ENCODE measurements around the gene AMIGO3.

The AMIGO3 gene

DNA sequence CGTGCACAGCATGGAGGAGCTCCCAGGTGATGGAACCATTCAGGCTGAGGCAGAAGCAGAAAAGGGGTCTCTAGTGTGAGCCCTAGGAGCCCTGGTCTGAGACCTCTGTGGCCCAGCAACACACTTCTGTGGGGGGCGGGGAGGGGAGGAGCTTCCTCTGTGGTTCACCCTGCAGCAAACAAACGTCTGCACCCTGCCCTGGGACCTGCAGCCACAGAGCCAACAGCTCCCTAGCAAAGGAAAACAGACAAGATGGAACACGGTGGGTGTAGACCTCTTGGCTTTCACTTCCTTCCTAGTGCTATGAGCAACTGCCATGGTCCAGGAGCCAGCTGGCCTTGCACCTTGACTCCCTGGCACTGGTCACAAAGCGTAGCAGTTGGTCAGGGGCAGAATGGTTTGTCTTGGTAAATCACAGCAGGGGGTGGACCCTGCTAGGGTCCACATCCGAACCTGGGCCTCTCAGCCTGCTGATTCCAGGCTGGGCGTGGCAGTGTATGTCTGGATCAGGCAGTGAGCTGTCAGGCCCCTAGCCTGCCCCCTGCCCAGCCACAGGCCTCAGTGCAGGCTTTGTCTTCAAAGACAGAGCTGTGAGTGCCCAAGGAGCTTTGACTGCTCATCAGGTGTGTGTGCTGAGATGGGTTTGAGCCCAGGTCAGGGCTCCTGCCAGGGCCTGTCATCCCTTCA lies 6.7 kb downstream of the AMIGO3 start:
- no peak for DNase-seq (ENCODE audit: low spot score)
- peak overlapping the region; percentile 33 for H3K27ac ChIP-seq
- ChIA-PET POLR2A (ENCODE audit: low non-redundant PET) (no interaction called here), CTCF (no interaction called here)
- TF ChIP-seq, protein P1, sequence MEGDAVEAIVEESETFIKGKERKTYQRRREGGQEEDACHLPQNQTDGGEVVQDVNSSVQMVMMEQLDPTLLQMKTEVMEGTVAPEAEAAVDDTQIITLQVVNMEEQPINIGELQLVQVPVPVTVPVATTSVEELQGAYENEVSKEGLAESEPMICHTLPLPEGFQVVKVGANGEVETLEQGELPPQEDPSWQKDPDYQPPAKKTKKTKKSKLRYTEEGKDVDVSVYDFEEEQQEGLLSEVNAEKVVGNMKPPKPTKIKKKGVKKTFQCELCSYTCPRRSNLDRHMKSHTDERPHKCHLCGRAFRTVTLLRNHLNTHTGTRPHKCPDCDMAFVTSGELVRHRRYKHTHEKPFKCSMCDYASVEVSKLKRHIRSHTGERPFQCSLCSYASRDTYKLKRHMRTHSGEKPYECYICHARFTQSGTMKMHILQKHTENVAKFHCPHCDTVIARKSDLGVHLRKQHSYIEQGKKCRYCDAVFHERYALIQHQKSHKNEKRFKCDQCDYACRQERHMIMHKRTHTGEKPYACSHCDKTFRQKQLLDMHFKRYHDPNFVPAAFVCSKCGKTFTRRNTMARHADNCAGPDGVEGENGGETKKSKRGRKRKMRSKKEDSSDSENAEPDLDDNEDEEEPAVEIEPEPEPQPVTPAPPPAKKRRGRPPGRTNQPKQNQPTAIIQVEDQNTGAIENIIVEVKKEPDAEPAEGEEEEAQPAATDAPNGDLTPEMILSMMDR (conservative IDR thresholded peaks at IDR 0.05; ENCODE audit: low read depth): no peak

DNA sequence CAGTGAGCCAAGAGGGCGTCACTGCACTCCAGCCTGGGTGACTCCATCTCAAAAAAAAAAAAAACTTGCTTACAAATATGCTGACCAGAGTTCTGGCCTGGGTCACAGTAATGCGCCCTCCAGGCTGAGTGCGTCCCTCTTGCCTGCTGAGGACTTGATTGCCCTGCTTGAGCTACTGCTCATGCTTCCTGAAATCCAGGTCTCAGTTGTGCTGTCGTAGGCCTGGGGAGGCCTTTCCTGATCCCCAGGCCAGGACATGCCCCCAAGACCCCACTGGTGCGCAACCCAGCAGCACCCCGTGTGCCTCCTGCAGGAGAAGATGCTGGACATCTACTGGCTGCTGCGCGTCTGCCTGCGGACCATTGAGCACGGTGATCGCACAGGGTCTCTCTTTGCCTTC lies 7.3 kb downstream of the AMIGO3 start:
- ChIA-PET POLR2A (ENCODE audit: low non-redundant PET) (no interaction called here), CTCF (no interaction called here)
- TF ChIP-seq, protein P1 (conservative IDR thresholded peaks at IDR 0.05; ENCODE audit: low read depth): no peak

DNA sequence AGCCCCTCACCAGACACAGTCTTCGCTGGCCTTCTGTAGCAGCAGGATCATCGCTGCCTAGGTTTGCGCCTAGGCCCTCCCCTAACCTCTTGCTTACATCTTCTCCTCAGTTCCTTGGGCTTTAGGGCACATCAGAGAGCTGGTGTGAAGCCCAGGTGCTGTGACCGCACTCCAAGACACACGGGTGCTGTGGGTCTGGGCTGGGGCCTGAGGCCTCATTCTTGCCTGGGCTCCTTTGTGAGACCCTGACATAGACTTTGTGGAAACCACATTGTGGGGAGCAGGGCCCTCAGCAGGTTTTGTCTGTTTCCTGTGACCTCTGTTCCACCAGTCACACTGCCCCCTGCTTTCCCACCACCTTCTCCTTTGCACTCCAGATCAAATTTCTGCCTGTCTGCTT lies 8.0 kb downstream of the AMIGO3 start:
- peak overlapping the region; percentile 33; the same call in 1 of the 2 replicates for H3K27ac ChIP-seq
- TF ChIP-seq, protein P1 (conservative IDR thresholded peaks at IDR 0.05; ENCODE audit: low read depth): no peak
- CTCF ChIA-PET: no interaction called here

More for the DNA sequence above, 7.3 kb downstream of the AMIGO3 start:
- H3K27ac ChIP-seq: peak overlapping the region; percentile 33
- no peak for DNase-seq (ENCODE audit: low spot score)

DNA sequence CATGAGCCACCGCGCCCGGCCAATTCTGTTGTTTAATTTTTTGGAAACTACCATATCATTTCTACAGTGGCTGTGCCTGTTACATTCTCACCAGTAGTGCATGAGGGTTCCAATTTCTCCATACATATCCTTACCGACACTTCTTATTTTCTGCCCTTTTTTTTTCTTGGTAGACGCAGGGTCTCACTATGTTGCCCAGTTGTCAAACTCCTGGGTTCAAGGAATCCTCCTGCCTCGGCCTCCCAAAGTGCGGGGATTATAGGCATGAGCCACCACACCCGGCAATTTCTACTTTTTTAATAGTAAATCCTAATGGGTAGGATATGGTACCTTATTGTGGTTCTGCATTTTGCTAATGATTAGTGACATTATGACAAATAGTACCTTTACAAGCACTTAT lies 9.6 kb downstream of the AMIGO3 start:
- POLR2A ChIA-PET (ENCODE audit: low non-redundant PET): no interaction called here
- TF ChIP-seq, protein P1 (conservative IDR thresholded peaks at IDR 0.05; ENCODE audit: low read depth): no peak

More for the DNA sequence above, 8.0 kb downstream of the AMIGO3 start:
- no peak for DNase-seq (ENCODE audit: low spot score)
- POLR2A ChIA-PET (ENCODE audit: low non-redundant PET): no interaction called here

DNA sequence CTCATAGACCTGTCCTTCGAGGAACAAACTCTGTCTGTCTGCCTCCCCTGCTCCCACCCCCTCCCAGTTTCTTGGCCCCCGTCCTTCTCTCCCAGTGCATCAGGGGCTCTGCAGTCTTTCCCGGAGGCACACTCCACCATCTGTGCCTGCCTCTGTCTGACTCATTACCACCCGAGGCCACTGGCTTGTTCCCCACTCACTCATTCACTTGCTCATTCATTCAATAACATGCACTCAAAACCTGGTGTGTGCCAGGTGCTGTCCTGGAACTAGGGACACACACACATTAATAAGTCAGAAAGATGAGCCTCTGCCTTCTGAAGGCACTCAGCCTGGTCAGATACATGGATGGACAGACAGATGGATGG lies 12.4 kb downstream of the AMIGO3 start:
- ChIA-PET CTCF (no interaction called here), POLR2A (ENCODE audit: low non-redundant PET) (no interaction called here)
- TF ChIP-seq, protein P1 (conservative IDR thresholded peaks at IDR 0.05; ENCODE audit: low read depth): no peak
- DNase-seq (ENCODE audit: low spot score): no peak
- peak overlapping the region; percentile 50 for H3K27ac ChIP-seq

More for the DNA sequence above, 9.6 kb downstream of the AMIGO3 start:
- CTCF ChIA-PET: no interaction called here
- no peak overlapping the region for H3K27ac ChIP-seq
- DNase-seq (ENCODE audit: low spot score): no peak

DNA sequence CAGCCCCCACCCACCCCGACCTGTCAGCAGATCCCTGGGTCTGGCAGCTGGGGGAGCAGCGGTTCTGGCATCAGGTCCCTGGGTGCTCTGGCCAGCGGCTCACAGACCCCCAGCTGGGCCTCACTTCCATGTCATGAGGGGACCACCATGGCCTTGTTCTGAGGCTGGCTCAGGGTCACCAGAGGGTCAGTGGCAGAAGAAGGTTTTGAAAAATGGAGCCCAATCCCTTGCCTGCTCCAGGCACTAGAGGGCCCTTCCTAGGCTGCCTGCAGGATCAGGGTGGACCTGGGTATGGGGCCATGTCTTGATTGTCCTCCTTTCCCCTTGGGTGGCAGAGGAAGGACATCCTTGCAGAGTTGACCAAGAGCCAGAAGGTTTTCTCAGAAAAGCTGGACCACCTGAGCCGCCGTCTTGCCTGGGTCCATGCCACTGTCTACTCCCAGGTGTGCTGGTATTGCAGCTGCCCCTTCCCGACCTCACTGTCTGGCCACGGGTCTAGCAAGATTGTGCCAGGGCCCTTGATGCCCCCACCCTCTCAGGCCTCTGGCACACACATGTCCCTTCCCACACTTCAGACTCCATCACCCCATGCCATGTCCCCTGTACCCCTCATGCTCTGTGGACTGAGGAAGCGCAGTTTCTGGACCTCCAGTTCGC lies 12.9 kb downstream of the AMIGO3 start:
- DNase-seq (ENCODE audit: low spot score): no peak
- TF ChIP-seq, protein P1 (conservative IDR thresholded peaks at IDR 0.05; ENCODE audit: low read depth): no peak
- peak overlapping the region; percentile 50 for H3K27ac ChIP-seq
- ChIA-PET CTCF (no interaction called here), POLR2A (ENCODE audit: low non-redundant PET) (no interaction called here)

Measured in RWPE1 (cell line).